Measurements from ENCODE around the gene SLC16A7.

GRCh38 chr12:59600171-59600570, 4.3 kb downstream of the SLC16A7 start:
- TF ChIP-seq POLR2A (IDR thresholded peaks at IDR 0.05): no peak
- no peak for TF ChIP-seq CTCF (IDR thresholded peaks at IDR 0.05)
- TF ChIP-seq POLR2AphosphoS5 (IDR thresholded peaks at IDR 0.05): peak in 1 of 3 donors; percentile 22
- no peak for TF ChIP-seq EP300 (IDR thresholded peaks at IDR 0.05)
